GM21526 (cell line): ENCODE results near the gene ANKZF1.

ENCODE experiments used
- ATAC-seq: cut with Tn5 transposase; IDR thresholded peaks from one replicate; pipeline ENCODE4 v1.9.1; 2021; ENCODE audit warnings: moderate library complexity; ENCODE audit not compliant: unreplicated experiment, low FRiP score

ANKZF1 gene

GRCh38 chr2:219223831-219224610 is 5.6 kb upstream of the ANKZF1 start:
- ATAC-seq: no peak

- no peak for ATAC-seq
Measured at GRCh38 chr2:219225350-219225749, 4.3 kb upstream of the ANKZF1 start.

- no peak for ATAC-seq
Measured at GRCh38 chr2:219228041-219228910, 1.3 kb upstream of the ANKZF1 start.

GRCh38 chr2:219228911-219229304 is 698 bp upstream of the ANKZF1 start:
- peak; percentile 9 for ATAC-seq

GRCh38 chr2:219230059-219230540 is 494 bp downstream of the ANKZF1 start:
- ATAC-seq: no peak

- ATAC-seq: no peak
Measured at GRCh38 chr2:219234331-219234730, 4.7 kb downstream of the ANKZF1 start.

GRCh38 chr2:219243291-219243761 is 13.7 kb downstream of the ANKZF1 start:
- no peak for ATAC-seq

- no peak for ATAC-seq
Measured at GRCh38 chr2:219244789-219245147, 15.2 kb downstream of the ANKZF1 start.

GRCh38 chr2:219245148-219245898 is 15.7 kb downstream of the ANKZF1 start, which contains the start of the genes GLB1L and STK16:
TSS of gene GLB1L (minus strand) at chr2:219245444. CDS start at chr2:219243573, 1,871 bp downstream.
TSS of gene STK16 (plus strand) at chr2:219245479. CDS start at chr2:219246000, 521 bp downstream.
- ATAC-seq: peak; percentile 76

GRCh38 chr2:219245899-219246230 is 16.3 kb downstream of the ANKZF1 start:
- ATAC-seq: no peak

- no peak for ATAC-seq
Measured at GRCh38 chr2:219246559-219246958, 17.0 kb downstream of the ANKZF1 start.

GRCh38 chr2:219247678-219248642 is 18.4 kb downstream of the ANKZF1 start:
- no peak for ATAC-seq

- no peak for ATAC-seq
Measured at GRCh38 chr2:219248845-219249202, 19.2 kb downstream of the ANKZF1 start.

- ATAC-seq: no peak
Measured at GRCh38 chr2:219249203-219249980, 19.8 kb downstream of the ANKZF1 start.

- no peak for ATAC-seq
Measured at GRCh38 chr2:219250049-219250781, 20.6 kb downstream of the ANKZF1 start.

- no peak for ATAC-seq
Measured at GRCh38 chr2:219251656-219252055, 22.1 kb downstream of the ANKZF1 start.

- ATAC-seq: no peak
Measured at GRCh38 chr2:219252084-219252483, 22.5 kb downstream of the ANKZF1 start.

GRCh38 chr2:219252570-219252899 is 22.9 kb downstream of the ANKZF1 start:
- no peak for ATAC-seq
